ENCODE data around the gene NOC2L.

Gene NOC2L

GRCh38 chr1:921011-921837 lies 37.8 kb downstream of the NOC2L start:
- H3K27ac Mint-ChIP-seq, result no peak overlapping the region
- DNase-seq (ENCODE audit: low spot score), result no peak
- H3K27me3 Mint-ChIP-seq (ENCODE audit: low read depth), result peaks cover 40% of the 10 kb centered on the region
- H3K36me3 Mint-ChIP-seq (ENCODE audit: low read depth), result no peaks in the 10 kb centered on the region
- H3K9me3 Mint-ChIP-seq, result no peaks in the 10 kb centered on the region
- peaks cover 2% of the 10 kb centered on the region for H3K4me1 Mint-ChIP-seq (ENCODE audit: low read depth)
- H3K4me3 Mint-ChIP-seq, result no peak overlapping the region

DNA sequence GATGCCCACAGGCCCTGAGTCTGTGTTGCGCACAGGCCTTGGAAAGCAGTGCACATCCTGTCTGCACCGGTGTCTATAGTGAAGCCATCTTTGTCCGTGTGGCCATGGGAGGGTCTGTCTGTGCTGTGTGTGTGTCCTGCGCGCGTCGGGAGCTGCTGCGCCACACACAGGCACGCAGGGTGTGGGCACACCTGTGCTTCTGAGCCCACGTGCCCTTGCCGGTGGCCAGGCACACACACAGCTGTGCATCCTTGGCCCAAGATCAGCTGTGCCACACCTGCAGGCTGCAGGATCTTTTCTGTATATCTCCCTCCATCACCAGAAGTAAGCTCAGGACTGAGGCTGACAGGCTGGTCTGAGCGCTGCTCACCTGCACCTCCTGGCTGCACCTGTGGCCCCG lies 38.5 kb downstream of the NOC2L start:
- Mint-ChIP-seq H3K36me3 (ENCODE audit: low read depth) (no peaks in the 10 kb centered on the region), H3K4me3 (no peak overlapping the region), H3K27me3 (ENCODE audit: low read depth) (peaks cover 34% of the 10 kb centered on the region), H3K27ac (no peak overlapping the region), H3K9me3 (no peaks in the 10 kb centered on the region), H3K4me1 (ENCODE audit: low read depth) (peaks cover 2% of the 10 kb centered on the region)
- no peak for DNase-seq (ENCODE audit: low spot score)

DNA sequence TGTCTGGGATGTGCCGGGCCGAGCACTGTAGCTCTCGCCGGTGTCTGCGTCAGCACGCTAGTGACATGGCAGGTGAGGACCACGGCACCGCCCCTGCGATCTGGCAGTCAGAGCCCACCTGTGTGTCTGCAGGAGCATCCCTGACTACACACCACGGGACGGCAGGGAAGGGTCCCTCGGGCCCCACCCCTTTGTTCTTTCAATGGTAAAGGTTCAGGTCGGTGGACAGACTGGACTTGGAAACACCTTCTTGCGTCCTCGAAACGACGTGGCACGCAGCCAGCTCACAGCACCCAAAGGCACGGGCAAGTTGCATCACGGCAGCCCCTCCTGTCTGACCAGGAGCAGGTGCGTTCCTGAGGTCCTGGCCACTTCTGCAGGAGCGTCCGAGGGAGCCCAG lies 39.0 kb downstream of the NOC2L start:
- no peak for DNase-seq (ENCODE audit: low spot score)
- H3K4me3 Mint-ChIP-seq, result no peak overlapping the region
- H3K4me1 Mint-ChIP-seq (ENCODE audit: low read depth), result peaks cover 2% of the 10 kb centered on the region
- peaks cover 36% of the 10 kb centered on the region for H3K27me3 Mint-ChIP-seq (ENCODE audit: low read depth)
- H3K9me3 Mint-ChIP-seq, result no peaks in the 10 kb centered on the region
- no peak overlapping the region for H3K27ac Mint-ChIP-seq
- H3K36me3 Mint-ChIP-seq (ENCODE audit: low read depth), result no peaks in the 10 kb centered on the region

- no peak for DNase-seq (ENCODE audit: low spot score)
- Mint-ChIP-seq H3K27me3 (ENCODE audit: low read depth) (peaks cover 37% of the 10 kb centered on the region), H3K9me3 (no peaks in the 10 kb centered on the region), H3K4me1 (ENCODE audit: low read depth) (peaks cover 2% of the 10 kb centered on the region), H3K4me3 (no peak overlapping the region), H3K36me3 (ENCODE audit: low read depth) (no peaks in the 10 kb centered on the region), H3K27ac (no peak overlapping the region)
These were observed 39.7 kb downstream of the NOC2L start for GRCh38 chr1:919271-919872.

DNA sequence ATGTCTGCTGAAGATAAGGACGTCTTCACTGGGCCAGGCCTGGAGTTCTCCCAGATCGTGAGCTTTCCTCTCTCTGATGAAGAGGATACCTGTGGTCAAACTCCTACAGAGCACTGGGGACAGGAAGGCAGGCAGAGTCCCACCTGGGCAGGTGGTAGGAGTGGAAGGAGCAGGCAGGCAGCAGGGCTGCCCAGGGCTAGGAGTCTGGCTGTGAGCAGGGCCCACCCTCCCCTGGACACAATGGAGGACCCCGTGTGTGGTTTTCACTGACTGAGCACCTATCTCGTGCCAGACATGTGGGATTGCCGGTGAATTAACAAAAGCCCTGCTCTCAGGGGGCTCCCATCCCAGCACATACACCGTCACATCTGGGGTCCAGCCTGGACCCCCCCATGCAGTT lies 40.2 kb downstream of the NOC2L start:
- peaks cover 37% of the 10 kb centered on the region for H3K27me3 Mint-ChIP-seq (ENCODE audit: low read depth)

DNA sequence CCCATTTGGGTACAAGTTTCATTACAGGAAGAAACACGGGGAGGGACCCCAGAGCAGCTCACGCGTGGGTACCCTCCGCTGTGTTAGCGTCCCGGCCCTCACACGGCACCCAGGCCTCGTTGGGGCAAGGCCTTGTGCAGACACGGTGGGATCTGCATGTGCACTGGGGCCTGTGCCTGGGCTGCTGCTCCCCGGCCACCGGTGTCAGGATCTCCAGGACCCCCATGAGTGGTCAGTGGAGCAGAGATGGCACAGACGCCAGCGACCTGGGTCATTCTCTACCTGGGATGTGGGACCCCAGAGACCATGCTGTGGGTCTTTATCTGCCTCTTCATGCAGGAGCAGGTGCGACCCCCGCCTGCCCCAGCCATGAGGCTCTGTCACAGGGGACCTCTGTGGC lies 40.7 kb downstream of the NOC2L start:
- Mint-ChIP-seq H3K36me3 (ENCODE audit: low read depth) (no peaks in the 10 kb centered on the region), H3K4me1 (ENCODE audit: low read depth) (peaks cover 1% of the 10 kb centered on the region), H3K27ac (no peak overlapping the region), H3K4me3 (no peak overlapping the region), H3K9me3 (no peaks in the 10 kb centered on the region), H3K27me3 (ENCODE audit: low read depth) (peaks cover 35% of the 10 kb centered on the region)
- no peak for DNase-seq (ENCODE audit: low spot score)

More for the DNA sequence above, 40.2 kb downstream of the NOC2L start:
- no peak for DNase-seq (ENCODE audit: low spot score)
- Mint-ChIP-seq H3K36me3 (ENCODE audit: low read depth) (no peaks in the 10 kb centered on the region), H3K4me1 (ENCODE audit: low read depth) (peaks cover 2% of the 10 kb centered on the region), H3K9me3 (no peaks in the 10 kb centered on the region), H3K4me3 (no peak overlapping the region), H3K27ac (no peak overlapping the region)

- no peaks in the 10 kb centered on the region for H3K9me3 Mint-ChIP-seq
- H3K36me3 Mint-ChIP-seq (ENCODE audit: low read depth), result no peaks in the 10 kb centered on the region
- H3K4me3 Mint-ChIP-seq, result no peak overlapping the region
- DNase-seq (ENCODE audit: low spot score), result no peak
- H3K27me3 Mint-ChIP-seq (ENCODE audit: low read depth), result peaks cover 31% of the 10 kb centered on the region
- H3K4me1 Mint-ChIP-seq (ENCODE audit: low read depth), result no peaks in the 10 kb centered on the region
- no peak overlapping the region for H3K27ac Mint-ChIP-seq
These were observed 41.5 kb downstream of the NOC2L start for GRCh38 chr1:917466-918091.

DNA sequence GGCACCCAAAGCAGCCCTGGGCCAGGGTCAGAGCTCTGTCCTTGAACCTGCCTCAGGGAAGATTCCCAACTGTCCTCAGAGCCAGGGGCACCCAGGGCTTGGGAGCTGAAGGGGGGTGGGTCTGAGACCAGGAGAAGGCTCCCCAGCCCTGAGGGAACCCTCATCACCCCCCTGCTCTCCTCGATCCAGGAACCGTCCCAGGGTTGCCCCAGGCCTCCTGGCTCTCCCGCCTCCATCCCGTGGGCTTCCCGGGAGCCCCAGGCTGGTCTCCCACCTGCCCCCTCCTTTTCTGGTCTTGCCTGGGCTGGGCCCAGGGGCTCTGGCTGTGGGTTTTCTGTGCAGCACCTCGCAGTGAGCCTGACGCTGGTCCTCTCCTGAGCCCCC lies 42.0 kb downstream of the NOC2L start:
- DNase-seq (ENCODE audit: low spot score), result no peak
- Mint-ChIP-seq H3K4me3 (no peak overlapping the region), H3K27me3 (ENCODE audit: low read depth) (peaks cover 29% of the 10 kb centered on the region), H3K27ac (no peak overlapping the region), H3K36me3 (ENCODE audit: low read depth) (no peaks in the 10 kb centered on the region), H3K9me3 (no peaks in the 10 kb centered on the region), H3K4me1 (ENCODE audit: low read depth) (no peaks in the 10 kb centered on the region)

DNA sequence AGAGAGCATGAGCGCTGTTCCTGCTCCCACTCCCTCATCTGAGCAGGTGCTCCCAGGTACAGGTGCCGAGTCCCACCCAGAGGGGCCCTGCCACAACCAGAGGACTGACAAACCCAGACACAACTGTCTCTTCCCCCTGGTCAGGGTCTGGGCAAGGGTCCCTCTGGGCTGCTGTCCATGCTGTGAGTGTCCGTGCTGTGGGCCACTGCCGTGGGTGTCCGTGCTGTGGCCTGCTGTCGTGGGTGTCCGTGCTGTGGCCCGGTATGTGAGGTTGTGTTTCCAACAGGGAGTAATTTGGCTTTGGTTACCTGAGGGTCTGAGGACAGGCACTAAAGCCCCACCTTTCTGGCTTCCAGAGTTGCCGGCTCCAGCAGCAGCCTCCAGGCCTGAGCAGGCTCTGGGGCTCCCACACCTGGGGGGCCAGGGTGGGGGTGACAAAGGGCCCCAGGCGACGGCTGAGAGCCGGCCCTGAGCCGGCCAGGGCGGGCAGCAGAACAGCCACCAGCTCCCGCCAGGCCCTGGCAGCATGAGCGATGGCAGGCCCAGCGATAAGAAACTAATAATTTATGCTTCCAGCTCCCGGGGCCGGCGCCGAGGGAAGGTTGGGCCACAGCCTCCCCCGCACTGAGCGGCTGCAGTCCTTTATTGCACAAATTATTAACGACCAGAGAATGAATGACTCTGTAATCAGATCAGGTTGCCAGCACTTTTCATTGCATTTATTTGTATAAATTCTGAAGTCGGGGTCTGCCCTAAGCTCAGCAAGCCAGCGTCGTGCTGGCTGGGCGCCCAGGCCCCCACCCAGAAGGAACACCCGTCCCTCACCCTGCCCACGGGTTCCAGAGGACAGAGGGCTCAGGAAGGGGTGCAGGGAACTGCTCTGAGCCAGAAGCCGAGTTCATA lies 42.6 kb downstream of the NOC2L start:
- peaks cover 26% of the 10 kb centered on the region for H3K27me3 Mint-ChIP-seq (ENCODE audit: low read depth)
- H3K4me3 Mint-ChIP-seq, result no peak overlapping the region
- no peaks in the 10 kb centered on the region for H3K36me3 Mint-ChIP-seq (ENCODE audit: low read depth)
- no peak overlapping the region for H3K27ac Mint-ChIP-seq
- H3K9me3 Mint-ChIP-seq, result no peaks in the 10 kb centered on the region
- H3K4me1 Mint-ChIP-seq (ENCODE audit: low read depth), result no peaks in the 10 kb centered on the region
- no peak for DNase-seq (ENCODE audit: low spot score)

DNA sequence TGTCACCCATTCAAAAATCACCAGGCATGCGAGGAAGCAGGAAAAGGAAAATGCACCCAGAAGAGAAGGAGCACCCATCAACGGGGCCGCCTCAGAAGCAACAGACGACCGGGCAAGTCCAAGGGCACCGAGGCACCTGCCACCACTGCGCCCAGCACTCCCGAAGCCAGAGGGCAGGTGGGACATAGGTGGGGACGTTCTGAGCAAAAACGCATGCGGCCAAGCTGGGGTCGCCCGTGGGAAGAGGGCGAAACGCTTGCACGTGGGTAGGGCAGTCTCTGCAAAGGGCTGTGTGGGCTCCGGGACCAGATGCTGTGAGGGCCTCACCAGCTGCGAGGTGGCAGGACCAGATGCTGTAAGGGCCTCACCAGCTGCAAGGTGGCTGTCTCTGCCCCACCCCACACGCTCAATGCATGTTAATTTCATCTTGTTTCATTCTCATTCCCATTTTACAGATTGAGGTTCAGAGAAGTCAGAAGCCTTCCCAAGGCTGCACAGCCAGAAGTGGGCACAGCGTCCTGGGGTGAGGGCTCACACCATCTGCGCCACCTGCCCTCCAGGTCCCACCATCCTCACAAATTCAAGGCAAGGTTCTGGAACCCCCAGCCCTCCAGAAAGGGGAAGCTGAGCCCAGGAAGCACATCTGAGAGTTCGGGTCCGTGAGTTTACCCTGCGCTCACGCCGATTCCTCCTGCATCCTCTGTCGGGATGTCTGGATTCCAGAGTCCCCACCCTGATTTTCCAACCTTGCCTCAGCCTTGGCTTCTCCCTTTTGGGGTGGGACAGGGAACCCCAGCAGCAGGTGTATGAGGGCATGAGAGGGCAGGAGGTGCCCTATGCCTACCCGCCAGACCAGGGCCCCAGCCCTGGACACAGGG lies 43.5 kb downstream of the NOC2L start:
- peaks cover 29% of the 10 kb centered on the region for H3K27me3 Mint-ChIP-seq (ENCODE audit: low read depth)

GRCh38 chr1:914891-915280 lies 44.2 kb downstream of the NOC2L start:
- DNase-seq (ENCODE audit: low spot score), result no peak
- Mint-ChIP-seq H3K36me3 (ENCODE audit: low read depth) (no peaks in the 10 kb centered on the region), H3K9me3 (no peaks in the 10 kb centered on the region), H3K27me3 (ENCODE audit: low read depth) (peaks cover 24% of the 10 kb centered on the region), H3K27ac (no peak overlapping the region), H3K4me3 (no peak overlapping the region), H3K4me1 (ENCODE audit: low read depth) (no peaks in the 10 kb centered on the region)

More for the DNA sequence above, 43.5 kb downstream of the NOC2L start:
- Mint-ChIP-seq H3K27ac (no peak overlapping the region), H3K4me3 (no peak overlapping the region), H3K9me3 (no peaks in the 10 kb centered on the region), H3K4me1 (ENCODE audit: low read depth) (no peaks in the 10 kb centered on the region), H3K36me3 (ENCODE audit: low read depth) (no peaks in the 10 kb centered on the region)
- DNase-seq (ENCODE audit: low spot score), result no peak

DNA sequence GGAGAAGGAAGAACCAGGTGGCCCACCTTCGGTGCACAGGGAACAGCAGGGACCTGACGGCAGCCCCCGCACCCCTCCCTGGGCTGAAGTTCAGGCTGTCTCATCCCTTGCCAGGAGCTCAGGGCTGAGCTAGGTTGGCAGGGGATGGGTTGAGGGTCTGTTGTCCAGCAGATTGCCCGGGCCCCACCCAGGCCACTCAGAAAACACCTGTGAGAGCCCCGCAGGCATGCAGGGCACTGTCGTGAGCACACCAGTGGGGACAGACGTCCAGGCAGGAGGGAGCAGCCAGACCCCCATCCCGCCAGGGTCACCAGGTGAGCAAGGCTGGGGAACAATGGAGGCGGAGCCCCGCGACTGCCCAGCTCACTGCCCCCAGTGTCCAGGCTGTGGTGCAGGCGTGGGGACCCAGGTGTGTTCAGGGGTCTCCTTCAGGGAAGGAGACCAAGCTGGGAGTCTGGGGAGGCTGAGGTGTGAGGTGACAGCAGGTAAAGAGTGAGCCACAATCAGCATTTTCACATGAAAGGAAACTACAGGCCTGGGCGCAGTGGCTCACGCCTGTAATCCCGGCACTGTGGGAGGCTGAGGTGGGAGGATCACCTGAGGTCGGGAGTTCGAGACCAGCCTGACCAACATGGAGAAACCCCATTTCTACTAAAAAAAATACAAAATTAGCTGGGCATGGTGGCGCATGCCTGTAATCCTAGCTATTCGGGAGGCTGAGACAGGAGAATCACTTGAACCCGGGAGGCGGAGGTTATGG lies 44.7 kb downstream of the NOC2L start:
- Mint-ChIP-seq H3K9me3 (no peaks in the 10 kb centered on the region), H3K4me3 (no peak overlapping the region), H3K36me3 (ENCODE audit: low read depth) (no peaks in the 10 kb centered on the region), H3K27ac (no peak overlapping the region), H3K4me1 (ENCODE audit: low read depth) (no peaks in the 10 kb centered on the region), H3K27me3 (ENCODE audit: low read depth) (peaks cover 23% of the 10 kb centered on the region)
- DNase-seq (ENCODE audit: low spot score), result no peak

Measured in T-helper 2 cell treated with Interferon-gamma antibody and Interleukin-4, amounts not matched to agents 5 μg/mL and 100 μg/mL, for 36 hours (primary cell).